HG03159 (cell line): ENCODE data around the gene PAX5.
"Not testable (repeated sequence)": the region's sequence is repeated elsewhere in the genome, so short reads cannot be mapped to it uniquely, and the experiment has no call there.

Source experiments
- ATAC-seq: cut with Tn5 transposase; IDR thresholded peaks from one replicate; pipeline ENCODE4 v1.9.1; 2021; ENCODE audit warnings: mild to moderate bottlenecking, moderate library complexity; ENCODE audit not compliant: unreplicated experiment

The PAX5 gene

GRCh38 chr9:37033682-37034304, at the start of gene PAX5:
Gene PAX5, minus strand, starts transcription at chr9:37034268. Its CDS starts 237 bp downstream, at chr9:37034031.
- no peak for ATAC-seq

- no peak for ATAC-seq
Measured at GRCh38 chr9:37083654-37084053, 49.6 kb upstream of the PAX5 start.

GRCh38 chr9:37082214-37082765, 48.2 kb upstream of the PAX5 start:
- ATAC-seq, result no peak

GRCh38 chr9:37081507-37081906, 47.4 kb upstream of the PAX5 start:
- not testable (repeated sequence) for ATAC-seq

- peak; percentile 52 for ATAC-seq
Measured at GRCh38 chr9:37080165-37080628, 46.1 kb upstream of the PAX5 start.

- peak; percentile 90 for ATAC-seq
Measured at GRCh38 chr9:37079370-37080164, 45.5 kb upstream of the PAX5 start.

- ATAC-seq, result not testable (repeated sequence)
Measured at GRCh38 chr9:37074790-37075189, 40.7 kb upstream of the PAX5 start.

- ATAC-seq, result peak; percentile 84
Measured at GRCh38 chr9:37066139-37066725, 32.2 kb upstream of the PAX5 start.

GRCh38 chr9:37062336-37062735, 28.3 kb upstream of the PAX5 start:
- ATAC-seq, result no peak

GRCh38 chr9:37061768-37062167, 27.7 kb upstream of the PAX5 start:
- ATAC-seq, result no peak

- no peak for ATAC-seq
Measured at GRCh38 chr9:37060833-37061232, 26.8 kb upstream of the PAX5 start.

- no peak for ATAC-seq
Measured at GRCh38 chr9:37056046-37056920, 22.2 kb upstream of the PAX5 start.

GRCh38 chr9:37054363-37054720, 20.3 kb upstream of the PAX5 start:
- ATAC-seq, result not testable (repeated sequence)

- ATAC-seq, result no peak
Measured at GRCh38 chr9:37053684-37054362, 19.8 kb upstream of the PAX5 start.

GRCh38 chr9:37046683-37047082, 12.6 kb upstream of the PAX5 start:
- ATAC-seq, result no peak

GRCh38 chr9:37042421-37042820, 8.4 kb upstream of the PAX5 start:
- no peak for ATAC-seq

GRCh38 chr9:37040508-37041127, 6.5 kb upstream of the PAX5 start:
- ATAC-seq, result no peak

- ATAC-seq, result no peak
Measured at GRCh38 chr9:37038943-37039464, 4.9 kb upstream of the PAX5 start.

- no peak for ATAC-seq
Measured at GRCh38 chr9:37038302-37038942, 4.4 kb upstream of the PAX5 start.
